NCI-H82 (cell line): ENCODE results near the gene DERA.
A peak's percentile ranks its signal among the peaks of the same experiment; 100 is the strongest.
"Not testable (repeated sequence)": the region's sequence is repeated elsewhere in the genome, so short reads cannot be mapped to it uniquely, and the experiment has no call there.

Experiments used
- DNase-seq: peaks from one replicate; lab custom pipeline; 2025; lab: John Stamatoyannopoulos, UW

The DERA gene

DNA sequence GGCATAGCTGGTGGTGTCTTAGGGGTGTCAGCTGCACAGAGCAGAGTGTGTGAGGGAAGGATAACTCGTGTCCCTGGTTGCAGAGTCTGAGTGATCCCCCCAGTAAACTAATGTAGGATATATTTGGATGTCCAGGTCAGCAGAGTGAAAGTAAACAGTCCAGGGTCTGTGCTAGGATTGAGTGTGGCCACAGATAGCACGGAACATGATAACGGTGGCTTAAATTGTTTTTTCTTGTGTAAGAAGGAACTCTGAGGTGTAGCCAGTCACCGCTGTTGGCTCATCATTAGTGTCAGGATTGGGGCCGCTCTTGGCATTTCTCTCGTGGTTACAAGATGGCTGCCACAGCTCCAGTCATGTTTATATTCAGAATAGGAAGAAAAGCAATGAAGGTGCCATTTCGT, 97.3 kb downstream of the DERA start:
- no peak for DNase-seq

DNA sequence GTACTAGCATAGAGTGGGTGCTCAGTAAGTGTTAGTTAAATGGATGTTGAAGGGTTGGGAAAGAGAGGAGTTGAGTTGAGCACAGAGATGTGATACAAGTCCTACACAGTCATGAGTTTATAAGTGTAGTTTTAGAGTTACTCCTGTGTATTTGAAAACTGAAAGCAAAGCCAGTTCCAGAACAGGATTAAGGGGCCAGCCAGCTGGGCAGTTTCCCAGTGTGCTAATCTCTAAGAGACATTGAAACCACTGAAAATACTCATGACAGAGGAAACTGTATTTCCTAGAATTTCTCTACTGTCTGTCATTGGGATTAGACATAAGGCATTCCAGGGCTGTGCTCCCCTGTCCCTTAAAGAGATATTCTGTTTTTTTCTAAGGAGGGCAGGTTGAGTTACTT, 101.0 kb downstream of the DERA start:
- DNase-seq: peak; percentile 85

DNA sequence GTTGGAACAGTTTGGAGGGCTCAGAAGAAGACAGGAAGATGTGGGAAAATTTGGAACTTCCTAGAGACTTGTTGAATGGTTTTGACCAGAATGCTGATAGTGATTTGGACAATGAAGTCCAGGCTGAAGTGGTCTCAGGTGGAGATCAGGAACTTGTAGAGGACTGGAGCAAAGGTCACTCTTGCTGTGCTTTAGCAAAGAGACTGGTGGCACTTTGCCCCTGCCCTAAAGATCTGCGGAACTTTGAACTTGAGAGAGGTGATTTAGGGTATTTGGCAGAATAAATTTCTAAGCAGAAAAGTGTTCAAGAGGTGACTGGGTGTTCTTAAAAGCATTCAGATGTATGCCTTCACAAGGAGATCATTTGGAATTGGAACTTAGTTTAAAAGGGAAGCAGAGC, 102.6 kb downstream of the DERA start:
- DNase-seq: not testable (repeated sequence)

DNA sequence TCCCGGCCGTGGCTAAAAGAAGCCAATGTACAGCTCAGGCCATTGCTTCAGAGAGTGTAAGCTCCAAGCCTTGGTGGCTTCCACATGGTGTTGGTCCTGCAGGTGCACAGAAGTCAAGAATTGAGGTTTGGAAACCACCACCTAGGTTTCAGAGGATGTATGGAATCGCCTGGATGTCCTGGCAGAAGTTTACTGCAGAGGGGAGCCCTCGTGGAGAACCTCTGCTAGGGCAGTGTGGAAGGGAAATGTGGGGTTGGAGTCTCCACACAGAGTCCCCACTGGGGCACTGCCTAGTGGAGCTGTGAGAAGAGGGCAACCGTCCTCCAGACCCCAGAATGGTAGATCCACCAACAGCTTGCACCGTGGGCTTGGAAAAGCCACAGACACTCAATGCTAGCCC, 103.3 kb downstream of the DERA start:
- DNase-seq: not testable (repeated sequence)

DNA sequence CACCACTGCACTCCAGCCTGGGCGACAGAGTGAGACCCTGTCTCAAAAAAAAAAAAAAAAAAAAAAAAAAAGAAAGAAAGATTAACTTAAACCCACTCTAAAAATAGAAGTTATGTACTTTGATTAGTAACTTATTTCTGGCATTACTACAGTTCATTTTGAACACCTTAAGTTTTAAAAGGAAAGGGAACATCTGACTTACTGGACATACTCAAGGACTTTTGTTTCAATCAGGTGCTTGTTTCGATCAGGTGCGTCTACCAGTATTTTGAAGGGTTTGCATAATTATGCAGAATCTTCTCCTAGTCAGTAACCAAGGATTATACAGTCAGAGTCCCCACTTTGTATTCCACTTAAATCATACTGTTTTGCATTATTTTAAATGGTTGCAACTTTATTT, 105.6 kb downstream of the DERA start:
- no peak for DNase-seq

DNA sequence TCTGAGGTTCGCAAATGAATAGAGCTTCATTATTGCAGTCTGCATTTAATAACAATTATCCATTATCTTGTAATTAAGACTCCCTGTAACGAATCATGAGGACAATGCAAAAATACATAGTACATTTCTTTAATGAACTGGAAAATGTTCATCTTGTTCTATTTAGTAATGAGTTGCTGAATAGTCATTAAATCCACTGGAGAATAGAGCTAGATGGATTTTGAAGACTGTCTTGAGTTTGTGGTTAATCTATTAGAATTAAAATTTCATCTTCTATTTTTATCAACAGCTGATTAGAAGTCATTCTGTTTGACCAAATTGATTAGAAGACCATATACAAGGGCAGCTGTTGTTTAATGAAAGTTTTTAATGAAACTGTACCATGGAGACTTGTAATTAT, 107.2 kb downstream of the DERA start:
- no peak for DNase-seq

DNA sequence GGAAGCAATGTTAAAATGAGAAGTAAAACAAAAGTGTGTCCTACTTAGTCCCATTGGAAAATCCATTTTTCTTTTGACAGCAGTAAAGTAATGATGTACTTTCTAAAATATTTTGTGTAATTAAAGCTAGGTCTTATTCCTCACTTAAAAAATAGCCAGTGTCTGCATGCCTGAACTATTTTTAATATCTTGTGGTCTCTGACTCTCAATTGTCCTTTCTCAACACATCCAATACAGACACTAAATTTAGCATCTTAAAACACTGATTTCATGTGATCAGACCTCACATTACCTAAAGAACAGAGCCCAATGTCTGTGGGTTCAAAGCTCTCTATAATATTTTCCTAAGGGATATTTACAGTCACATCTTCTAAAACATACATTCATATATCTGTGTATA, 108.0 kb downstream of the DERA start:
- DNase-seq: no peak

DNA sequence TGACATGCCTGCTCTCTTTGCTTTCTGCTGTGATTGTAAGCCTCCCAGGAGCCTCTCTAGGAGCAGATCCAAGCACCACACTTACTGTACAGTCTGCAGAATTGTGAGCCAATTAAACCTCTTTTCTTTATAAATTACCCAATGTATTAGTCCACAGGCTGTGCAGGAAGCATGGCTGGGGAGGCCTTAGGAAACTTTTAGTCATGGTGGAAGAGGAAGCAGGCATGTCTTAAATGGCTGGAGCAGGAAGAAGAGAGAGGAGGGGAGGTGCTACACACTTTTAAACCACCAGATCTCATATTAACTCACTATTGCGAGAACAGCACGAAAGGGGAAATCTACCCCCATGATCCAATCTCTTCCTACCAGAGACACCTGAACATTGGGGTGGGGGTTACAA, 108.9 kb downstream of the DERA start:
- DNase-seq: no peak

DNA sequence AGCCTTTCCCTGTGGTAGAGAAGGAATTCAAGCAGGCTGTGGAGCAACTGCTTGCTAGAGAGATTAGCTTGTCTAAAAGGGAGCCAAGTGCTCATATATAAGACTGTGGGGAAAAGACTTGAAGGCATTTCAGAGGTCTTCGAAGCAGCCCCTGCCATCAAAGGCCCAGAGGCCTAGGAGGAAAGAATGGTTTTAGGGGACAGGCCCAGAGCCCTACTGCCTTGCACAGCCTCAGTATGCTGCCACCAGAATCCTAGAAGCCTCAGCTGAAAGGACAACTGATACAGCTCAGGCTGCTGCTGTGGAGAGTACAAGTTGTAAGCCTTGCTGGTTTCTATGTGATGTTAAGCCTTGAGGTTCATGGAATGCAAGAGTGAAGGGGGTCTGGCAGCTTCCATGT, 109.9 kb downstream of the DERA start:
- no peak for DNase-seq

DNA sequence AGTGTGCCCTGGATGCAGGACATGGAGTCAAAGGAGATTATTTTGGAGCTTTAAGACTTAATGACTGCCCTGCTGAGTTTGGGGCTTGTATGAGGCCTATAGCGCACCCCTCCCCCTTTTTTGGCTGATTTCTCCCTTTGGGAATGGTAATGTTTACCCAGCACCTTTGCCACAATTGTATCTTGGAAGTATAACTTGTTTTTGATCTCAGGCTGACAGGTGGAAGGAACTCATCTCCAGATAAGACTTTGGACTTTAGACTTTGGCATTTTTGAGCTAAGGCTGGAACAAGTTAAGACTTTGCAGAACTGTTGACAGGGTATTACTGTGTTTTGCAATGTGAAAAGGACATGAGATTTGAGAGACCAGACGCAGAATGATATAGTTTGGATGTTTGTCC, 110.5 kb downstream of the DERA start:
- no peak for DNase-seq

DNA sequence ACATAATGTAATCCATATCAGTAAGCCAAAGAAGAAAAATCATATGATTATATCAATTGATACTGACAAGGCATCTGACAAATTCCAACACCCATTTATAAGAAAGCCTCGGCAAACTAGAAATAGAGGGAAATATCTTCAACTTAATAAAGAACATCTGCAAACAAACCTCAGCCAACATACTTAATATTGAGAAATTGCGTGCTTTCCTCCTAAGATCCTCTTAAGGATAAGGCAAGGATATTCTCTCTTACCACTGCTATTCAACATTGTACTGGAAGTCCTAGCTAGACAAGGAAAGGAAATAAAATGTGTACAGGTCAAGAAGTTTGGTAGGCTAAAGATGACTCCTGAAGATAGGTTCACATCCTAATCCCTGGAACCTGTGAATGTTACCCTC, 115.9 kb downstream of the DERA start:
- DNase-seq: no peak

DNA sequence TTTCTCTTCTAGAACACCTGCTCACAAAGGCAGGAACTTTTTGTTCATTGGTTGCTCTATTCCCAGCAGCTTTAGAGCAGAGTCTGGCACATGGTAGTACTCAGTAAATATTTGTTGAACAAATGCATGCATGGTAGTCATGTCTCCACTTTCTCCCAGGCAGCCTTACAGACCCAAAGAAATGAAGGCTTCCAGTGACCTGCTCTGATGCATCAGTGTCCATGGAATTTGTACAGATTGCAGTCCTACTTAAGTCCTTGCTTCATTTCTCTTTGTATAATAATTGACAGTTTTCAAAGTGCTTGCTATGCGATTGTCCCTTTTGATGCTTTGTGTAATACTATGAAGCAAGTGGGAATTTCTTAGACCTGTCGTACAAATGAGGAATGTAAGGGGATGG, 119.6 kb downstream of the DERA start:
- DNase-seq: no peak

DNA sequence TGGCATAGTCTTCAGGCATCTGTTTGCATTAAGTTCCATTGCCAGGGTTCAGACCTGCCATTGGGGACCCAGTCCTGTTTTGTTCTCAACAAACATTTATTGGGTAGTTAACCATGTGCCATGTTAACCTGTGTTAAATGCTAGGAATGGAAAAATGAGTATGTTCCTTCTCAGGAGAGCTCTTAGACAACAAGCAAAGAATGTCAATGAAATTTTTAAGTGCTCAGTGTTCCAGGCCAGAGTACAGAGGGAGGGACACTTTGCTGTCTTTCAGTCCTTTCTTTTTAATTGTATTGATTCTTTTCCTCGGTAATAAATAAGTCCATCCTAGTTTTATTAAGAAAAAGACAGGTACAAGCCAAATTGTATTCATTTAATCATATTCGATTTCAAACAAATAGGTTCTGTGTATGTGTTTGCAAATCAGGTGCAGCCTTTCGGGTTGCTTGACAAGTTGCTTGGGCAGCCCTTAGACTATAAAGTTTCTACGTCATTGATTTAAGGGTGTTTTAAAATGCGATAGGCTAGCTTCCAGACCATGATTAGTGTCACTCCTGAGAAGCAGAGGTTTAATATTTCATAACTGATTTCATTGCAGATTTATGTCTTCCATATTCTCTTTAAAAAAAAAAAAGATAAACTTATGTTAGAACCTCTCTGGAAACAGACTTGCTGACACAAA, 123.1 kb downstream of the DERA start:
- no peak for DNase-seq

DNA sequence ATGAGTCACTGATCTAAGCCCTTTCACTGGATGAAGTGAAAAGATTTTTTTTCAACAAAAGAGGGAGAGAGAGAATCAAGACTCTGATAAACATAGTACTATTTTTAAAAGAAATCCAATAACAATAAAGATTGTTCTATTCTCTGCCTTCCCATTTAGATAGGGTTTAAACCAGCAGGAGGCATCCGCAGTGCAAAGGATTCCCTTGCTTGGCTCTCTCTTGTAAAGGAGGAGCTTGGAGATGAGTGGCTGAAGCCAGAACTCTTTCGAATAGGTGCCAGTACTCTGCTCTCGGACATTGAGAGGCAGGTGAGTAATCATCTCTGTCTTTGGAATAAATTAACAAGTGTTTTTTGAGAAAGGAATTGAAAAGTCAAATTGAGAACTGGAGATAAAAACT, 124.9 kb downstream of the DERA start:
- no peak for DNase-seq

DNA sequence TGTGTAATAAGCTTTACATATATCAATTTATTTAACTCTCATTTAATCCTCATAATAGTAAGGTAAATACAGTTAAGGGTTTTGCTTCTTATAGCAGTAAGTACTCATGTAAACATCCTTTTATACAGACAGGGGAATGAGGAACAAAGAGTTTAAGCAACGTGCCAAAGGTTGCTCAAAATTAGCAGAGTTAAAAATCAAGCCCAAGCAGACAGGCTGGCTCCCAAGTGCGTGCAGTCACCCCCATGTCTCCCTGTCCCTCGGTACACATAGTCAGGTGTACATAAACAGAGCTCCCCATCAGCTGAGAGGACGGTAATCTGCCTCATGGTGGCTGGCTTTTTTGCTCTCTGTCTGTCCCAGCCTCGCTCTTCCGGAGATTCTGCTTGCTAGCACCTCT, 126.4 kb downstream of the DERA start:
- DNase-seq: no peak

DNA sequence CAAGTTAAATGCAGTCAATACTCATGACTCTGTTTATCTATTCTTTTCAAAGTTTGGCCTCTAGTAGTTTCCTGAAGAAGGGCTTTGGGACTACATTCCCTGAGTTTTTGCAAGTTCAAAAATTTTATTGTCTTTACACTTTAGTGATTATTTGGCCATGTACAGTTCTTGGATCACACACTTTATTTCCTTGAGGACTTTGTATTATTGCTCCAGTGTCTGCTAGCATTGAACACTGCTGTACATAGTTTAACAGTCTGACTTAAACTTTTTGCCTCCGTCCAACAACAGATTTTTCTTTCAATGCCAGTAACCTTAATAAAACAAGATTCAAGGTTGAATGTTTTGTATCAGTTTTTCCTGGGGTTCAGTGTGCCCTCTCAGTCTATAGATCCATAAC, 132.3 kb downstream of the DERA start:
- DNase-seq: no peak

DNA sequence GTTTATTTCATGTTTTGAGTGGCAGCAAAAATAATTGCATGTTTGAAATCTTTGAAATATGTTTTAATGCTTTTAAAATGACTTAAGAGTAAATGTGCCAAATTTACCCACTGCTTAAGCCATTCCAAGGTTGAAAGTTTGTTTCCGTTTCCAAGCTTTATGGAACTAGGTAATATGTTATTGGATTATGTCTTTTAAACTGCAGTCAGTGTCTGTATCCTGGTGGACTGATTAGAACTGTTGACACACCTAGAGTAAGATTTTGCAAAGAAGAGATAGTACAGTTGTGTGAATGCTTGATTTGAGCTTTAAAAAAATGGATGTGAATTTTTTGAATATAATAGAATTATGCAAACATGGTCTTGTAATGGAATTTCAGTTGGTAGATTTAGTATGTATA, 135.1 kb downstream of the DERA start:
- no peak for DNase-seq

DNA sequence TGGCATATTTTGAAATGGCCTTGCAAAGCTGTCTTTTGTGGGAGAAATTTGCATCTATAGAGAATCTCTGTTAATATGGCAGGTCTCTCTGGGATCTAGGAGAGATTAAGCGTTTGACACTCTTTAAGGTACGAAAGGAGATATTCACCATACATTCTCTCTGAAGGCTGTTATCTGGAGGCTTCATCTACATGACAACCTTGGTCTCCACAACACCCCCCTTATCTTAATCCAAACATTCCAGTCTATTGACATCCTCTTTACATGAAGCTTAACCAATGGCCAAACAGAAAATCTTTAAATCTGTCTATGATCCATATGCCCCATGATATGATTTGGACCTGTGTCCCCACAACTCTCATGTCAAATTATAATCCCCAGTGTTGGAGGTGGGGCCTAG, 137.4 kb downstream of the DERA start:
- no peak for DNase-seq

DNA sequence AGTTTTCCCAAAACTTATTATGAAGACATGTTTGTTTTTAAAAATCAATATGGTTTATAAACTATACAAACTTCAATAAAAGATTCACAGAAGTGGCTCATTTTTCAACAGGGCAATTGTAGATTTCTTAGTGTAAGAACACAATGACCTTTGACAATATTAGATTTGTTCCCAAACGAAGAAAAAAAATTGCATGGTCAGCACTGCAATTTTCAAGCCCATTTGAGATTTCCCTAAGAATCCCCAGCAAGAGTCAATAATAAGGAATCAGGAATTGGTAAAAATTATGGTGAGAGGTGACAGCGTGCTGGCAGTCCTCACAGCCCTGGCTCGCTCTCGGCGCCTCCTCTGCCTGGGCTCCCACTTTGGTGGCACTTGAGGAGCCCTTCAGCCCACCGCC, 145.8 kb downstream of the DERA start:
- no peak for DNase-seq

DNA sequence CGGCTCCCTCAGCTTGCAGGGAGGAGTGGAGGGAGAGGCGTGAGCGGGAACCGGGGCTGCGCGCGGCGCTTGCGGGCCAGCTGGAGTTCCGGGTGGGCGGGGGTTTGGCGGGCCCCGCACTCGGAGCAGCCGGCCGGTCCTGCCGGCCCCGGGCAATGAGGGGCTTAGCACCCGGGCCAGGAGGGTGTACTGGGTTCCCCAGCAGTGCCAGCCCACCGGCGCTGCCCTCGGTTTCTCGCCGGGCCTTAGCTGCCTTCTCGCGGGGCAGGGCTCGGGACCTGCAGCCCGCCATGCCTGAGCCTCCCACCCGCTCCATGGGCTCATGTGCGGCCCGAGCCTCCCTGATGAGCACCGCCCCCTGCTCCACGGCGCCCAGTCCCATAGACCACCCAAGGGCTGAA, 146.2 kb downstream of the DERA start:
- not testable (repeated sequence) for DNase-seq

DNA sequence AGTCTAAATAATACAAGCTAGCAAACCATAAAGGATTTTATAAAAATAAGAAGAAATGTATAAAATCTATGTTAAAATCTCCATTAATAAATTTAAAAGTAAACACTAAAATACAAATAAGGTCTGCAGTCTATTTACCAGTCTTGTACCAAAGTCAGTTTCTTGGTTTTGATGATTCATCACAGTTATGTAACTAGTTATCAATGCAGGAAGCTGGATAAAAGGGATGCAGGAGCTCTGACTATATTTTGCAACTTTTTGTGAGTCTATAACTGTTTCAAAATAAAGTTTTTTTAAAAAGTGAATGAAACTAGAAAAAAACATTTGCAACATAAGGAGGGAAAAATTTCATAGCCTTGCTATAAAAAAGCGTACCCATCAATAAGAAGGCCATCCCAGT, 151.5 kb downstream of the DERA start:
- DNase-seq: no peak

DNA sequence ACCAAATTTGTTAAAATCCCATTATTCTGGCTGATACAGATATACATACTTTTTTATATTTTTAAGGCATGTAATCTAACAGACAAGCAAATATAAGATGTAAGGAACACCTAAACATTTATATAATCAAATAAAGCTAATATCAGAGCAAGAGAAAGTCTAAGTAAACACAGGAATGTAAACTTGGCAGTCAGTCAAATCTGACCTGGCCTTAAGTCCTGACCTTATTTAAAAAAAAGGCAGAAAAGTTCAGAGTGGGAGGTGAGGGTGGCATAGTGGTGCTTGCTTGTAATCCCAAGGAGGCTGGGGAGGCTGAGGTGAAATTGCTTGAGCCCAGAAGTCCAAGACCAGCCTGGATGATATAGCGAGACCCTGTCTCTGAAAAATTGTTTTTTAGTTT, 152.6 kb downstream of the DERA start:
- DNase-seq: no peak

DNA sequence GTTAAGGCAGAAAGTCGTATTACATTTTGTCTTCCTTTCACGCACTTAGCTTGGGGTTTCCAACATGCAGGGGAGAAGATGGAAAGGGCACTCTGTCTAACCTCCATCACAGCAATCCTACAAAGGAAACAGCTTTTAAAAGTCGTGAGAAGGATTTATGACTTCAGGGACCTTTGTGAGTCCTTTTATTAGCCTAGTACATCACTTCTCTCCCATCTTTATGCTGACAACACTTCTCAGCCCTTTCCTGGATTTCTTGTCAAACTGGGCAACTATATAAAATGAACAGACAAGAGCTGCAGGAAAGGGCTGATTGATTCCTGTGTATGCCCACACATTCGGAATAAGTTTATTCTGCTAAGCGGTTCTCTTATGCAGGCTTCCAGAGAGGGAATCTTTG, 159.0 kb downstream of the DERA start:
- DNase-seq: no peak

DNA sequence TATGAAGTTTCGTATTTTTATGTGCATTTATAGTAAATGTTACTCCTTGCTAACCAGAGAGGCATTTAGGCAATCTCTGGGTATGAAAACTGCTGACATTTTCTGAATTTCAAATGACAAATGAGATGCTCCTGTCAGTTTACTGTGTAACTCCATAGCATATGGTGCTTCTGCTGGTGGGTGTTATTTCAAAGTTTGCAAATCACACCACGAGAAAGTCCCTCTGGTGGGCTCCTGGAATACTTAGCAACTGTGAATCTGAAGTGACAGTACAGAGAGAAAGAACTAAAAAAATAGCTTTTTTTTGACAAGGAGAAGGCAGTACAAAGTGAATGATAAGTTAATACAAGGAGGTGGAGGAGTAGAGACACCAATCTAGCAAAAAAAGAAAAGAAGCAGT, 161.5 kb downstream of the DERA start:
- peak; percentile 63 for DNase-seq

DNA sequence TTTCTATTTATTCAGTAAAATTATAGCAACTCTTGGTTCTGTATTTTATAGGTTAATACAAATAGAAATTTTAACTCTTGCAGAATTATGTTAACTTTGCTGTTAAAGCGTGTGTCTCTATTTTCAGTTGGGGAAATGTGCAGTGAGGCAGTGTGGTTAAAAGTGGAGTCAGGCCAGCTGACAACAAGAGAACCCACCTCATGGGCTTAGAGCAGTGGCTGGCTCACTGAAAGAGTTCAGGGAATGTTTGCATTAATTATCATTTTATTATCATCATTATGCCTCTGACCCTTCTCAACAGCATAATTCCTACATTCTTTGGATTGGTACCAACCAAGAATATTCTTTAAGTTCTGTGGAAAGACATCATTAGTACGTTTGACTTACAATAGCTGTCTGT, 163.8 kb downstream of the DERA start:
- no peak for DNase-seq
